Measurements from ENCODE around the gene PHKB.

DNA sequence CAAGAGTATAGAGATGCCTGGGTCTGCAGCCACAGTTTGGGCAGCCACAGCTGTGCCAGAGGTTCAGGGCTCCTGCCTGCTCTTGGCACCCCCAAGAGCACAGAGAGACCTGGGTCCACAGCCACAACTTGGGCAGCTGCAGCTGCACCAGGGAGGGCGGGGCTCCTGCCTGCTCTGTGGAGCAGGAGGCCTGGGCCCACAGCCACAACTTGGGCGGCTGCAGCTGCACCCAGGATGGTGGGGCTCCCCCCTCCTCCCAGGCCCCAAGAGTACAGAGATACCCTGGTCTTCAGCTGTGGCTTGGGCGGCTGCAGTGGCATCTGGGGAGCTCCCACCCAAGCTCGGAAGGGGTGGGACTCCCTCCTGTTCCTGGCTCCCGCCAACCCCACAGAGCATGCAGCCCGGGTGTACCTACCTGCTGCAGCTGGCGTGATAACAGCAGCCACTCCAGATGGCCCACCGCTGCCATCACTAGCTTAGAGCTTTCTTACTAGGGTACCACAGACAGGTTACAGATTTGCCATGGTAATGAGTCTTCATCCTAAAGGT lies 72.7 kb downstream of the PHKB start:
- TF ChIP-seq, protein P1, sequence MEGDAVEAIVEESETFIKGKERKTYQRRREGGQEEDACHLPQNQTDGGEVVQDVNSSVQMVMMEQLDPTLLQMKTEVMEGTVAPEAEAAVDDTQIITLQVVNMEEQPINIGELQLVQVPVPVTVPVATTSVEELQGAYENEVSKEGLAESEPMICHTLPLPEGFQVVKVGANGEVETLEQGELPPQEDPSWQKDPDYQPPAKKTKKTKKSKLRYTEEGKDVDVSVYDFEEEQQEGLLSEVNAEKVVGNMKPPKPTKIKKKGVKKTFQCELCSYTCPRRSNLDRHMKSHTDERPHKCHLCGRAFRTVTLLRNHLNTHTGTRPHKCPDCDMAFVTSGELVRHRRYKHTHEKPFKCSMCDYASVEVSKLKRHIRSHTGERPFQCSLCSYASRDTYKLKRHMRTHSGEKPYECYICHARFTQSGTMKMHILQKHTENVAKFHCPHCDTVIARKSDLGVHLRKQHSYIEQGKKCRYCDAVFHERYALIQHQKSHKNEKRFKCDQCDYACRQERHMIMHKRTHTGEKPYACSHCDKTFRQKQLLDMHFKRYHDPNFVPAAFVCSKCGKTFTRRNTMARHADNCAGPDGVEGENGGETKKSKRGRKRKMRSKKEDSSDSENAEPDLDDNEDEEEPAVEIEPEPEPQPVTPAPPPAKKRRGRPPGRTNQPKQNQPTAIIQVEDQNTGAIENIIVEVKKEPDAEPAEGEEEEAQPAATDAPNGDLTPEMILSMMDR (IDR thresholded peaks at IDR 0.05), result no peak
- no peak for TF ChIP-seq EZH2 (IDR thresholded peaks at IDR 0.05; ENCODE audit: borderline replicate concordance, insufficient read depth, low read depth, low read length, poor library complexity, severe bottlenecking)

Measured in B cell (primary cell).